ENCODE measurements around the gene KCNAB3. TPM values are rescaled to one million over a fixed set of nuclear protein-coding genes. Genes with fewer than 3 reads are reported as not detected.
"Not testable (repeated sequence)": the region's sequence is repeated elsewhere in the genome, so short reads cannot be mapped to it uniquely, and the experiment has no call there.

The KCNAB3 gene
- total RNA-seq, 2 donors from 2014 or later: 1.1 to 2.6 TPM

- intact Hi-C loops (cut with DNase I): no loop called here
- no peak for TF ChIP-seq CTCF (IDR thresholded peaks at IDR 0.05)
- no peaks in the 10 kb centered on the region for H3K4me1 ChIP-seq
- no peak overlapping the region for H3K27ac ChIP-seq
- H3K36me3 ChIP-seq: no peaks in the 10 kb centered on the region
- no peaks in the 10 kb centered on the region for H3K9me3 ChIP-seq
- DNase-seq: no peak
- H3K27me3 ChIP-seq: no peaks in the 10 kb centered on the region
- no peak overlapping the region for H3K9ac ChIP-seq (ENCODE audit: low read depth in 2 of 2, low read length in 2 of 2)
- H3K4me3 ChIP-seq: no peak overlapping the region
Measured at GRCh38 chr17:7956228-7956965, 26.7 kb upstream of the KCNAB3 start.

- Histone ChIP-seq H3K36me3 (no peaks in the 10 kb centered on the region), H3K4me1 (no peaks in the 10 kb centered on the region), H3K27me3 (no peaks in the 10 kb centered on the region), H3K4me3 (no peak overlapping the region), H3K9me3 (no peaks in the 10 kb centered on the region), H3K27ac (no peak overlapping the region), H3K9ac (ENCODE audit: low read depth in 2 of 2, low read length in 2 of 2) (no peak overlapping the region)
- TF ChIP-seq CTCF (IDR thresholded peaks at IDR 0.05): no peak
- DNase-seq: no peak
- intact Hi-C loops (cut with DNase I): no loop called here
Measured at GRCh38 chr17:7955414-7956227, 26.0 kb upstream of the KCNAB3 start.

GRCh38 chr17:7953266-7953665, 23.6 kb upstream of the KCNAB3 start:
- H3K36me3 ChIP-seq; H3K4me3 ChIP-seq; H3K27me3 ChIP-seq; H3K4me1 ChIP-seq; H3K9ac ChIP-seq (ENCODE audit: low read depth in 2 of 2, low read length in 2 of 2); H3K9me3 ChIP-seq; DNase-seq; H3K27ac ChIP-seq; intact Hi-C loops (cut with DNase I): not testable (repeated sequence)

- TF ChIP-seq CTCF (IDR thresholded peaks at IDR 0.05): no peak
- Histone ChIP-seq H3K36me3 (peaks cover 8% of the 10 kb centered on the region), H3K27ac (no peak overlapping the region), H3K4me1 (no peaks in the 10 kb centered on the region), H3K9me3 (no peaks in the 10 kb centered on the region), H3K27me3 (no peaks in the 10 kb centered on the region), H3K4me3 (no peak overlapping the region), H3K9ac (ENCODE audit: low read depth in 2 of 2, low read length in 2 of 2) (no peak overlapping the region)
- intact Hi-C loops (cut with DNase I): no loop called here
- DNase-seq: no peak
Measured at GRCh38 chr17:7951143-7951792, 21.6 kb upstream of the KCNAB3 start.

- no peak for TF ChIP-seq CTCF (IDR thresholded peaks at IDR 0.05)
- Histone ChIP-seq H3K4me1 (no peaks in the 10 kb centered on the region), H3K27ac (no peak overlapping the region), H3K36me3 (peaks cover 8% of the 10 kb centered on the region), H3K4me3 (no peak overlapping the region), H3K27me3 (no peaks in the 10 kb centered on the region), H3K9me3 (no peaks in the 10 kb centered on the region), H3K9ac (ENCODE audit: low read depth in 2 of 2, low read length in 2 of 2) (no peak overlapping the region)
- intact Hi-C loops (cut with DNase I): no loop called here
- no peak for DNase-seq
Measured at GRCh38 chr17:7950578-7950977, 20.9 kb upstream of the KCNAB3 start.
